ENCODE measurements around the gene GRIK1.

GRIK1 gene

DNA sequence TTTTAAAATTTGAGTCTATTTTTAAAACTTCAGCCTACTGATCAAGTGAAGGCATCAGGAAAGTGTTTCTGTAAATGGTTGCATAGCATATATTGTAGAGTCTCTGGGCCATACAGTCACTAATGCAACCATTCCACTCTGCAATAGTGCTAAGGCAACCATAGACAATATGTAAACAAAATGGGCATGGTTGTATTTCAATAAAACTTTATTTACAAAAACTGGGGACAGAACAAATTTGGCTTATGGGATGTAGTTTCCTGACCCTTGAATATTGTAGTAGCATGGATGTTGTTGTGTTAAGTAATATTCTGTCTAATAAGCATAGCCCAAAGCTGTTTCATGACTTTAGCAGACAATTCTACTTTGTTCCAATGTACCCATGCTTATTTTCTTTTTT is 117.7 kb downstream of the GRIK1 start:
- Histone ChIP-seq H3K27me3 (replicated peaks; ENCODE audit: control insufficient read depth, insufficient read depth, low read length) (no peaks in the 10 kb centered on the region), H3K4me3 (replicated peaks; ENCODE audit: low read depth, low read length) (no peak overlapping the region), H3K36me3 (ENCODE audit: control insufficient read depth, insufficient read depth, low read length) (no peaks in the 10 kb centered on the region)
- TF ChIP-seq, protein P1, sequence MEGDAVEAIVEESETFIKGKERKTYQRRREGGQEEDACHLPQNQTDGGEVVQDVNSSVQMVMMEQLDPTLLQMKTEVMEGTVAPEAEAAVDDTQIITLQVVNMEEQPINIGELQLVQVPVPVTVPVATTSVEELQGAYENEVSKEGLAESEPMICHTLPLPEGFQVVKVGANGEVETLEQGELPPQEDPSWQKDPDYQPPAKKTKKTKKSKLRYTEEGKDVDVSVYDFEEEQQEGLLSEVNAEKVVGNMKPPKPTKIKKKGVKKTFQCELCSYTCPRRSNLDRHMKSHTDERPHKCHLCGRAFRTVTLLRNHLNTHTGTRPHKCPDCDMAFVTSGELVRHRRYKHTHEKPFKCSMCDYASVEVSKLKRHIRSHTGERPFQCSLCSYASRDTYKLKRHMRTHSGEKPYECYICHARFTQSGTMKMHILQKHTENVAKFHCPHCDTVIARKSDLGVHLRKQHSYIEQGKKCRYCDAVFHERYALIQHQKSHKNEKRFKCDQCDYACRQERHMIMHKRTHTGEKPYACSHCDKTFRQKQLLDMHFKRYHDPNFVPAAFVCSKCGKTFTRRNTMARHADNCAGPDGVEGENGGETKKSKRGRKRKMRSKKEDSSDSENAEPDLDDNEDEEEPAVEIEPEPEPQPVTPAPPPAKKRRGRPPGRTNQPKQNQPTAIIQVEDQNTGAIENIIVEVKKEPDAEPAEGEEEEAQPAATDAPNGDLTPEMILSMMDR (IDR thresholded peaks at IDR 0.05; ENCODE audit: insufficient read depth, low read length, poor library complexity, severe bottlenecking) = no peak
- no peak for DNase-seq (ENCODE audit: extremely low read depth, insufficient read length)

DNA sequence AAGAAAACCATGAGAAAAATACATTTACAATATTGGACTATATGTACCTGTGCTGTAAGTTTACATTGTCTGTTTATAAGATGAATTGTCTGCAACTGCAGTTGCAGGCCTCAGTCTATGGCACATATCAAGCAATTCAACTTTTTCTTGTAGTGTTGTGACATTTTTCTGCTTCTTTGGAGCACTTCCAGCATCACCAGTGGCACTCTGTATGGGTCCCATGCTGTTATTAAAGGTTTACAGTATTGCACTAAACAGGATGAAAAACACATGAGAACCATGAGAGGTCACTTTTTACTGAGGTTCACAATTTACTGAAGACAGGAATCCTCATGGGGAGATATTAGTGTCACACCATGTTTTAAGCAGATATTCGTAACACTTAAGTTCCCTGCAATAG is 118.6 kb downstream of the GRIK1 start:
- TF ChIP-seq, protein P1 (IDR thresholded peaks at IDR 0.05; ENCODE audit: insufficient read depth, low read length, poor library complexity, severe bottlenecking) = no peak
- no peak overlapping the region for H3K4me3 ChIP-seq (replicated peaks; ENCODE audit: low read depth, low read length)
- H3K36me3 ChIP-seq (ENCODE audit: control insufficient read depth, insufficient read depth, low read length) = no peaks in the 10 kb centered on the region
- H3K27me3 ChIP-seq (replicated peaks; ENCODE audit: control insufficient read depth, insufficient read depth, low read length) = no peaks in the 10 kb centered on the region
- no peak for DNase-seq (ENCODE audit: extremely low read depth, insufficient read length)

DNA sequence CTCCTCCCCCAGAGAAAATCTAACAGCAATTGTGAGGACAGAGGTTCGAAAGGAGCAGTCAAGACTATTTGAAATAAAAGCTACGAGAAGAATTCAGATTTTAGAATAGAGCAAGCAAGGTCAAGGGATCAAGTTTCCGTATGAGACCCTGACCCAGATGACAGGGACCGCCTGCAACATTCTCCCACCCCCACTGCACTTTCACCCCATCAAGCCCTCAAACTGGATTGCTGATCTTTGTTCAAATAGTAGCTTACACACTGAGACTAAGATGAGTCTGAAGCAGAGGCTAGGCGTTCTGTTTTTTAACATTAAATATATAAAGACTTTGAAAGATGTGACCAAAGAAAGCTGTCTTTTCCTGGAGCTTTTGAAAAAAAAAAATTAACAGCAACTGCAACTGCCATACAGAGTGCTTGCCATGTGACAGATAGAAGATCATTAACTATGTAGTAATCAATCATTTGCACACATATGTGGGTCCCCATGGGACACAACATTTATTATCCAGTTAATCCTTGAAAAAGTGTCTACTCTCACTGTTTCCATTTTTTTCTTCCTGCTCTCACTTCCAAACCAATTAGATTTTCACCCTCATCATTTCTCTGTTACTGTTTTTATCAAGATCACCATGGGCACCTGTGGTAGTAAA is 120.0 kb downstream of the GRIK1 start:
- H3K36me3 ChIP-seq (ENCODE audit: control insufficient read depth, insufficient read depth, low read length) = no peaks in the 10 kb centered on the region
- no peak overlapping the region for H3K4me3 ChIP-seq (replicated peaks; ENCODE audit: low read depth, low read length)
- DNase-seq (ENCODE audit: extremely low read depth, insufficient read length) = no peak
- H3K27me3 ChIP-seq (replicated peaks; ENCODE audit: control insufficient read depth, insufficient read depth, low read length) = no peaks in the 10 kb centered on the region
- TF ChIP-seq, protein P1 (IDR thresholded peaks at IDR 0.05; ENCODE audit: insufficient read depth, low read length, poor library complexity, severe bottlenecking) = no peak

DNA sequence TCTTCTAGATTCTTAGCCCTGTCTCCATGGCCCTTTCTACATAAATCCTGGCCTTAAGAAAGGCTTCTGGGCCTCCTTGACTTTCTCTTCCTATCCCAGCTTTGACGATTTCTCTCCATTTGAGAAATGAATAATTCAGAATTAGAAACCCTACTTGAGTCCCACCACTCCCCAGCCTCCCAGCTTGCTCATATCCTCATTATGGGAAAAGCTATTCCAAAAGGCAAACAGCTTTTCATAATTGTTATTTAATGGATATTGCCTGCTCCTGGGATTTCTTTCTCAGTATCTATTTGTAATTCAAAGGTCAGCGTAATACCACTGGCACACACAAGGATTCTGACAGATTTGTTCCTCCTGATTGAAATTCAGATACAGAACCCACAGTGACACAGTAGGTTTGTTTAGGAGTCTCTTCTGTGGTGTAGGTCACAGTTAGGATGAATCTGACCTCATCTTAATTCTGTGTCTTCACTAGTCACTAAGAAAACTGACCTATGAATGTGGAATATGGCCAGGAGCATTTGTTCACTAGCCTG is 121.3 kb downstream of the GRIK1 start:
- H3K36me3 ChIP-seq (ENCODE audit: control insufficient read depth, insufficient read depth, low read length) = no peaks in the 10 kb centered on the region
- TF ChIP-seq, protein P1 (IDR thresholded peaks at IDR 0.05; ENCODE audit: insufficient read depth, low read length, poor library complexity, severe bottlenecking) = no peak
- H3K4me3 ChIP-seq (replicated peaks; ENCODE audit: low read depth, low read length) = no peak overlapping the region
- H3K27me3 ChIP-seq (replicated peaks; ENCODE audit: control insufficient read depth, insufficient read depth, low read length) = no peaks in the 10 kb centered on the region
- no peak for DNase-seq (ENCODE audit: extremely low read depth, insufficient read length)

DNA sequence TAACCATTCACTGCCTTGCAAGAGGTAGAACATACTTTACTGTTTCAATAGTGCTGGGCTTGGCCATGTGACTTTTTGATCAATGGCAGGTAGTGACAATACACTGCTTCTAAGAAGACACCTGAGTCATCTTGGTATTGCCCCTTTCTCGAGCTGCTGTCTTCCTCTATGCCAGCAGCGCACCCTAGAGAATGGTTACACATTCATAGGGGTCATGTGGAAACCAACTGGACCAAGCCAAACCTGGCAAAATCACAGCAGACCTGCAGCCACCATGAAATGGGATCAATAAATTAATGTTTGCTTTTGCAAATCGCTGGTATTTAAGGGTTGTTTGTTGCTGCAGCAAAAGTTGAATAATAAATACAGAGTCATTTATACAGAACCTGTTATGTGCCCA is 122.3 kb downstream of the GRIK1 start:
- TF ChIP-seq, protein P1 (IDR thresholded peaks at IDR 0.05; ENCODE audit: insufficient read depth, low read length, poor library complexity, severe bottlenecking) = no peak
- no peaks in the 10 kb centered on the region for H3K27me3 ChIP-seq (replicated peaks; ENCODE audit: control insufficient read depth, insufficient read depth, low read length)
- H3K4me3 ChIP-seq (replicated peaks; ENCODE audit: low read depth, low read length) = no peak overlapping the region
- DNase-seq (ENCODE audit: extremely low read depth, insufficient read length) = no peak
- no peaks in the 10 kb centered on the region for H3K36me3 ChIP-seq (ENCODE audit: control insufficient read depth, insufficient read depth, low read length)
